ENCODE results near the gene LRRC59.

DNA sequence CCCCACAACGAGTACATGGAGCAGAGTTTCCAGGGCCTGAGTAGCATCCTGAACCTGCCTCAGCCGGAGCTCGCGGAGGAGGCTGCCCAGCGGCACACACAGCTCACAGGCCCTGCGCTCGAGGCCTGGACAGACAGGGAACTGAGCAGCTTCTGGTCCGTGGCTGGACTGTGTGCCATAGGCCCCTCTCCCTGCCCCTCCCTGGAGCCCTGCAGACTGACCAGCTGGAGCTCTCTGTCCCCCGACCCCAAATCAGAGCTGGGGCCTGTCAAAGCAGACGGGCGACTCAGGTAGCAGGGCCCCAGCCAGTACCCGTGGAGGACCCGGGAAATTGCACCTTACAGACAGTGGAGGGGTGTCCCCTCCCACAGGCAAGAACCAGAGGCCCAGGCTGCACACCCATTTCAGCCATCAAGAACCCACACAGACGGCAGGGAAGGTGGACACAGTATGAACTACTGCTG, 37.3 kb downstream of the LRRC59 start:
- TF ChIP-seq, protein P1, sequence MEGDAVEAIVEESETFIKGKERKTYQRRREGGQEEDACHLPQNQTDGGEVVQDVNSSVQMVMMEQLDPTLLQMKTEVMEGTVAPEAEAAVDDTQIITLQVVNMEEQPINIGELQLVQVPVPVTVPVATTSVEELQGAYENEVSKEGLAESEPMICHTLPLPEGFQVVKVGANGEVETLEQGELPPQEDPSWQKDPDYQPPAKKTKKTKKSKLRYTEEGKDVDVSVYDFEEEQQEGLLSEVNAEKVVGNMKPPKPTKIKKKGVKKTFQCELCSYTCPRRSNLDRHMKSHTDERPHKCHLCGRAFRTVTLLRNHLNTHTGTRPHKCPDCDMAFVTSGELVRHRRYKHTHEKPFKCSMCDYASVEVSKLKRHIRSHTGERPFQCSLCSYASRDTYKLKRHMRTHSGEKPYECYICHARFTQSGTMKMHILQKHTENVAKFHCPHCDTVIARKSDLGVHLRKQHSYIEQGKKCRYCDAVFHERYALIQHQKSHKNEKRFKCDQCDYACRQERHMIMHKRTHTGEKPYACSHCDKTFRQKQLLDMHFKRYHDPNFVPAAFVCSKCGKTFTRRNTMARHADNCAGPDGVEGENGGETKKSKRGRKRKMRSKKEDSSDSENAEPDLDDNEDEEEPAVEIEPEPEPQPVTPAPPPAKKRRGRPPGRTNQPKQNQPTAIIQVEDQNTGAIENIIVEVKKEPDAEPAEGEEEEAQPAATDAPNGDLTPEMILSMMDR (IDR thresholded peaks at IDR 0.05): no peak
- no peak for TF ChIP-seq POLR2AphosphoS5 (IDR thresholded peaks at IDR 0.05)
- no peak for TF ChIP-seq EP300 (IDR thresholded peaks at IDR 0.05)
- no peak for TF ChIP-seq POLR2A (IDR thresholded peaks at IDR 0.05)
